Measurements from ENCODE around the gene RNF10.
A peak's percentile ranks its signal among the peaks of the same experiment; 100 is the strongest.

The RNF10 gene

GRCh38 chr12:120536064-120536791 lies 2.1 kb downstream of the RNF10 start:
- Histone ChIP-seq H4K20me1 (peaks cover 61 to 69% (median 67%) of the 10 kb centered on the region in 11 experiments), H3K9ac (peak overlapping the region; percentile 95 to 99 (median 96); a peak in 21 of 22 replicates), H3K4me2 (peak overlapping the region; percentile 85 to 98 (median 92)), H3K27me3 (no peaks in the 10 kb centered on the region), H3K9me3 (replicated peaks in 1 of 11) (no peaks in the 10 kb centered on the region), H3K4me1 (peaks cover 38 to 55% (median 44%) of the 10 kb centered on the region in 10 experiments), H3K27ac (peak overlapping the region in 4 of 11 experiments; percentile 8 to 95 (median 92); a peak in 4 of 22 replicates), H3K4me3 (peak overlapping the region; percentile 88 to 100 (median 96)), H3K36me3 (peaks cover 25 to 55% (median 51%) of the 10 kb centered on the region in 11 experiments)
- no peak for TF ChIP-seq Cebpa-rat (IDR thresholded peaks at IDR 0.05)

DNA sequence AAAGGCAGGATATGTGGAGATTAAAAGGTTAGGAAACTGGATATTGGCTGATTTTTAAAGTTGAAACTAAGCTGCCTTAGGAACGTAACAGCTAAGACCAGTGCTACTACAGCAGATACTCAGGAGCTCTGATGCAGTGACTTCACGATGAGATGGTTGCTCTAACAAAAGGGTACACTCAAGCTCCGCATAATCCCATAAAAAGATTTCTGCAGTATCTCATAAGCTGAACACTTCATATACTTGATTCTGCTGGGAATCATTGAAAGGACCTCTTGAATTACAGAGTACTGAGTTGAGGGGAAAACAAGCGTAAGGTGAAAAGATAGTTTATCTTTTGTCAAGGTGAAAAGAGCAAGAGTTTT lies 3.7 kb downstream of the RNF10 start:
- Histone ChIP-seq H3K4me3 (peak overlapping the region in 4 of 10 experiments; percentile 17 to 100 (median 98); a peak in 3 of 20 replicates), H3K9me3 (replicated peaks in 1 of 11) (no peaks in the 10 kb centered on the region), H3K4me2 (peak overlapping the region; percentile 85 to 98 (median 92)), H3K9ac (peak overlapping the region in 9 of 11 experiments; percentile 1 to 99 (median 48); a peak in 9 of 22 replicates), H4K20me1 (peaks cover 77 to 85% (median 83%) of the 10 kb centered on the region in 11 experiments), H3K36me3 (peaks cover 41 to 71% (median 66%) of the 10 kb centered on the region in 11 experiments), H3K27me3 (no peaks in the 10 kb centered on the region), H3K27ac (no peak overlapping the region), H3K4me1 (peaks cover 38 to 60% (median 44%) of the 10 kb centered on the region in 10 experiments)
- no peak for TF ChIP-seq Cebpa-rat (IDR thresholded peaks at IDR 0.05)

- Histone ChIP-seq H3K27me3 (no peaks in the 10 kb centered on the region), H3K27ac (peak overlapping the region in 6 of 11 experiments; percentile 18 to 40 (median 32); a peak in 9 of 22 replicates), H3K9me3 (replicated peaks in 1 of 11) (no peaks in the 10 kb centered on the region), H4K20me1 (peaks cover 84 to 92% (median 89%) of the 10 kb centered on the region in 11 experiments), H3K4me2 (peak overlapping the region; percentile 85 to 98 (median 92)), H3K9ac (peak overlapping the region in 9 of 11 experiments; percentile 1 to 99 (median 50); a peak in 13 of 22 replicates), H3K36me3 (peaks cover 48 to 78% (median 70%) of the 10 kb centered on the region in 11 experiments), H3K4me3 (peak overlapping the region in 4 of 10 experiments; percentile 17 to 98 (median 26); a peak in 5 of 20 replicates), H3K4me1 (peaks cover 38 to 64% (median 44%) of the 10 kb centered on the region in 10 experiments)
- no peak for TF ChIP-seq Cebpa-rat (IDR thresholded peaks at IDR 0.05)
These were observed 4.4 kb downstream of the RNF10 start for GRCh38 chr12:120538281-120539156.

- Histone ChIP-seq H4K20me1 (peaks cover 91 to 100% (median 97%) of the 10 kb centered on the region in 11 experiments), H3K4me1 (peaks cover 38 to 65% (median 46%) of the 10 kb centered on the region in 10 experiments), H3K27ac (no peak overlapping the region), H3K27me3 (no peaks in the 10 kb centered on the region), H3K9ac (no peak overlapping the region; a peak in 1 of 22 replicates), H3K4me2 (peak overlapping the region in 5 of 11 experiments; percentile 86 to 98 (median 93); a peak in 9 of 22 replicates), H3K36me3 (peaks cover 56 to 86% (median 77%) of the 10 kb centered on the region in 11 experiments), H3K9me3 (replicated peaks in 1 of 11) (no peaks in the 10 kb centered on the region), H3K4me3 (no peak overlapping the region)
- TF ChIP-seq Cebpa-rat (IDR thresholded peaks at IDR 0.05): no peak
These were observed 5.1 kb downstream of the RNF10 start for GRCh38 chr12:120539303-120539702.

DNA sequence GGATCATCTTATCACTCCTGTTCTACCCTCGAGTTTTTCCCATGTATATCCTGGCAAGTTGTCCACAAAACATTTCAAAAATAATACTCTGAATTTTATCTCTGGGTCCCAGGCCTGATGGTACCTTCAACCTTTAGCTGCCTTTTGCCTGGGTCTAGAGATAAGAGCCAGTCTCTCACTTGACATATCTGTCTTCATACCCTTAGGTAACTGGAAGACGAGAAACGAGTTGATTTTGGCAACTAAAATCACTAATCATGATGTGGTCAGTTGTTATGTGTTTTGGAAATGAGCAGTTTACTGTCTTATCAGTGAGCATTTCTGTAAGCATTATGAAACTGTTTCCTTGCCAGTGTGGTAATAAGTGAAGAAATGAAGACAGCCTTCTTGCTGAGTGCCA lies 6.3 kb downstream of the RNF10 start:
- H4K20me1 ChIP-seq: peaks cover 99 to 100% (median 100%) of the 10 kb centered on the region in 11 experiments
- TF ChIP-seq Cebpa-rat (IDR thresholded peaks at IDR 0.05): no peak
- H3K4me1 ChIP-seq: peaks cover 36 to 65% (median 45%) of the 10 kb centered on the region in 10 experiments
- no peaks in the 10 kb centered on the region for H3K27me3 ChIP-seq
- peak overlapping the region in 2 of 11 experiments; percentile 5 to 12; a peak in 2 of 22 replicates for H3K9ac ChIP-seq
- H3K36me3 ChIP-seq: peaks cover 60 to 97% (median 86%) of the 10 kb centered on the region in 11 experiments
- peak overlapping the region in 2 of 11 experiments; percentile 9 to 11; a peak in 1 of 22 replicates for H3K27ac ChIP-seq
- H3K4me2 ChIP-seq: peak overlapping the region in 3 of 11 experiments; percentile 11 to 98 (median 86); a peak in 1 of 22 replicates
- H3K4me3 ChIP-seq: no peak overlapping the region
- no peaks in the 10 kb centered on the region for H3K9me3 ChIP-seq (replicated peaks in 1 of 11)

GRCh38 chr12:120542166-120542565 lies 8.0 kb downstream of the RNF10 start:
- H3K9ac ChIP-seq: peak overlapping the region in 2 of 11 experiments; percentile 31 to 46; a peak in 2 of 22 replicates
- 0 out of 22 replicates have a peak overlapping the region, but pooled peaks of 1 of the 11 experiments have one; percentile 5 for H3K4me2 ChIP-seq
- H3K4me3 ChIP-seq: no peak overlapping the region
- H4K20me1 ChIP-seq: peaks cover 97 to 100% (median 100%) of the 10 kb centered on the region in 11 experiments
- peaks cover 18 to 49% (median 28%) of the 10 kb centered on the region in 10 experiments for H3K4me1 ChIP-seq
- no peaks in the 10 kb centered on the region for H3K9me3 ChIP-seq (replicated peaks in 1 of 11)
- no peak overlapping the region for H3K27ac ChIP-seq
- TF ChIP-seq Cebpa-rat (IDR thresholded peaks at IDR 0.05): no peak
- peaks cover 66 to 100% (median 93%) of the 10 kb centered on the region in 11 experiments for H3K36me3 ChIP-seq
- no peaks in the 10 kb centered on the region for H3K27me3 ChIP-seq

- peaks cover 81 to 100% (median 97%) of the 10 kb centered on the region in 11 experiments for H3K36me3 ChIP-seq
- H3K27ac ChIP-seq: no peak overlapping the region
- no peak for TF ChIP-seq Cebpa-rat (IDR thresholded peaks at IDR 0.05)
These were observed 10.5 kb downstream of the RNF10 start for GRCh38 chr12:120544691-120545090.

GRCh38 chr12:120546050-120546386 lies 11.9 kb downstream of the RNF10 start:
- TF ChIP-seq Cebpa-rat (IDR thresholded peaks at IDR 0.05): no peak
- H3K9me3 ChIP-seq (replicated peaks in 1 of 11): no peaks in the 10 kb centered on the region
- H3K4me2 ChIP-seq: no peak overlapping the region
- peaks cover 0 to 34% (median 12%) of the 10 kb centered on the region in 10 experiments; a peak in 12 of 20 replicates for H3K4me1 ChIP-seq
- peaks cover 97 to 100% (median 100%) of the 10 kb centered on the region in 11 experiments for H4K20me1 ChIP-seq
- H3K4me3 ChIP-seq: no peak overlapping the region
- H3K27me3 ChIP-seq: no peaks in the 10 kb centered on the region
- H3K27ac ChIP-seq: no peak overlapping the region
- H3K9ac ChIP-seq: no peak overlapping the region
- peaks cover 88 to 100% (median 97%) of the 10 kb centered on the region in 11 experiments for H3K36me3 ChIP-seq

More at GRCh38 chr12:120544691-120545090, 10.5 kb downstream of the RNF10 start:
- Histone ChIP-seq H3K27me3 (no peaks in the 10 kb centered on the region), H3K9me3 (replicated peaks in 1 of 11) (no peaks in the 10 kb centered on the region), H3K4me3 (no peak overlapping the region), H3K9ac (no peak overlapping the region), H3K4me1 (peaks cover 0 to 30% (median 6%) of the 10 kb centered on the region in 10 experiments; a peak in 11 of 20 replicates), H3K4me2 (no peak overlapping the region), H4K20me1 (peaks cover 97 to 100% (median 100%) of the 10 kb centered on the region in 11 experiments)

Data from BLaER1 treated with 17β-estradiol and CSF1 and Interleukin-3, amounts not matched to agents 10 nM and 100 nM (cell line).